ENCODE results near the gene APH1A. TPM values are rescaled to one million over a fixed set of nuclear protein-coding genes. Genes with fewer than 3 reads are reported as not detected.
A peak's percentile ranks its signal among the peaks of the same experiment; 100 is the strongest.

The APH1A gene
- total and polyA plus RNA-seq, 10 of the 15 experiments (the other 5 are each of a cell fraction or from before 2014, with no cell fraction given) = 6.7 to 130 (median 87.7) TPM

DNA sequence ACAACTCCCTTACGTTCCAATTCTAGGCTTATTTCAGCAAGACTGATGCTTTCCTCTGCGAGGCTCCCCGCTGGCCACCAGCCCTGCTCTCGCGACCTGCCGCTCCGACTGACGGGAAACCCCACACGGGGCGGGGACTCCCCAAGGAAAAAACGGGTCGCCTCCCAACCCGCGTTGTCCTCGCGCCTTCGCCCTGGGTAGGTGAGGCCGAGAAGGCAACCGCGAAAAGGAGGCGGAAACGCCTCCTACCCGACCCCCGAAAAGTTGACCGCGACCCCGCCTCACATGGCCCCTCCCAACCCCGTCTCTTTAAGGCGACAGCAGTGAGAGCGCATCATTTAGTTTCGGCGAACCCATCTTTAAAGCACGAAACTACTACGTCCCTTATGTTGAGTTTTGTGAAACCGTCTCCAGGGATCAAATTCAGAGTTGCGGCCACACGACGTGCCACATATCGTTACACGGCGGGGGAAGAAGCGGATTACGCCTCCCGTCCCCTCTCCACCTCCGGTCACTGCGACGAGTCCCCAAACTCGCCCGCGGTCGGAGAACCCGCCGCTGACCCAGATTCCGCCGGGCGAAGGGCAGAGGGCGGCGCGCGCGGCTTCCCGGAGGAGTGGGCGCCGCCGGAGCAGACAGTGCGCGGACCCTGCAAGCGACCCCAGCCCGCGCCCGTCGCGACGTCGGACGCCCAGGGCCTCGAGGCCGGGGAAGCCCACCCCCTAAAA, 34.1 kb downstream of the APH1A start (continued):
- TF ChIP-seq, protein P1, sequence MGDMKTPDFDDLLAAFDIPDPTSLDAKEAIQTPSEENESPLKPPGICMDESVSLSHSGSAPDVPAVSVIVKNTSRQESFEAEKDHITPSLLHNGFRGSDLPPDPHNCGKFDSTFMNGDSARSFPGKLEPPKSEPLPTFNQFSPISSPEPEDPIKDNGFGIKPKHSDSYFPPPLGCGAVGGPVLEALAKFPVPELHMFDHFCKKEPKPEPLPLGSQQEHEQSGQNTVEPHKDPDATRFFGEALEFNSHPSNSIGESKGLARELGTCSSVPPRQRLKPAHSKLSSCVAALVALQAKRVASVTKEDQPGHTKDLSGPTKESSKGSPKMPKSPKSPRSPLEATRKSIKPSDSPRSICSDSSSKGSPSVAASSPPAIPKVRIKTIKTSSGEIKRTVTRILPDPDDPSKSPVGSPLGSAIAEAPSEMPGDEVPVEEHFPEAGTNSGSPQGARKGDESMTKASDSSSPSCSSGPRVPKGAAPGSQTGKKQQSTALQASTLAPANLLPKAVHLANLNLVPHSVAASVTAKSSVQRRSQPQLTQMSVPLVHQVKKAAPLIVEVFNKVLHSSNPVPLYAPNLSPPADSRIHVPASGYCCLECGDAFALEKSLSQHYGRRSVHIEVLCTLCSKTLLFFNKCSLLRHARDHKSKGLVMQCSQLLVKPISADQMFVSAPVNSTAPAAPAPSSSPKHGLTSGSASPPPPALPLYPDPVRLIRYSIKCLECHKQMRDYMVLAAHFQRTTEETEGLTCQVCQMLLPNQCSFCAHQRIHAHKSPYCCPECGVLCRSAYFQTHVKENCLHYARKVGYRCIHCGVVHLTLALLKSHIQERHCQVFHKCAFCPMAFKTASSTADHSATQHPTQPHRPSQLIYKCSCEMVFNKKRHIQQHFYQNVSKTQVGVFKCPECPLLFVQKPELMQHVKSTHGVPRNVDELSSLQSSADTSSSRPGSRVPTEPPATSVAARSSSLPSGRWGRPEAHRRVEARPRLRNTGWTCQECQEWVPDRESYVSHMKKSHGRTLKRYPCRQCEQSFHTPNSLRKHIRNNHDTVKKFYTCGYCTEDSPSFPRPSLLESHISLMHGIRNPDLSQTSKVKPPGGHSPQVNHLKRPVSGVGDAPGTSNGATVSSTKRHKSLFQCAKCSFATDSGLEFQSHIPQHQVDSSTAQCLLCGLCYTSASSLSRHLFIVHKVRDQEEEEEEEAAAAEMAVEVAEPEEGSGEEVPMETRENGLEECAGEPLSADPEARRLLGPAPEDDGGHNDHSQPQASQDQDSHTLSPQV (IDR thresholded peaks at IDR 0.05) = no peak
- TF ChIP-seq HDAC6 (IDR thresholded peaks at IDR 0.05; ENCODE audit: unreplicated experiment) (no peak), RAD21 (IDR thresholded peaks at IDR 0.05; ENCODE audit: insufficient read depth, low read depth, low read length) (no peak), SIX5 (IDR thresholded peaks at IDR 0.05; ENCODE audit: low read depth, low read length, severe bottlenecking) (no peak), HCFC1 (IDR thresholded peaks at IDR 0.05; ENCODE audit: low read length) (peak; percentile 13; the same call in 1 of the 2 replicates), RUNX3 (IDR thresholded peaks at IDR 0.05; ENCODE audit: low read length) (peak; percentile 82), BCL11A (IDR thresholded peaks at IDR 0.05; ENCODE audit: low read depth, low read length) (peak; percentile 10; the same call in 1 of the 2 replicates), GATAD2B (conservative IDR thresholded peaks at IDR 0.05; ENCODE audit: low read depth) (peak; percentile 76), FOXK2 (IDR thresholded peaks at IDR 0.05) (no peak), RCOR1 (conservative IDR thresholded peaks at IDR 0.05; ENCODE audit: low read depth, low read length) (no peak), SMARCA5 (IDR thresholded peaks at IDR 0.05) (0 out of 2 replicates have a peak, but pooled peaks have one; percentile 70), TBL1XR1 (IDR thresholded peaks at IDR 0.05; ENCODE audit: low read depth, low read length) (peak; percentile 38; the same call in 1 of the 2 replicates), CHD1 (IDR thresholded peaks at IDR 0.05; ENCODE audit: low read depth, low read length) (0 out of 2 replicates have a peak, but pooled peaks have one; percentile 81), YBX1 (IDR thresholded peaks at IDR 0.05) (no peak), POU2F2 (IDR thresholded peaks at IDR 0.05; ENCODE audit: borderline replicate concordance, low read depth, low read length) (peak; percentile 87), RFX5 (IDR thresholded peaks at IDR 0.05; ENCODE audit: low read depth, low read length) (no peak)
- TF ChIP-seq, protein P2, sequence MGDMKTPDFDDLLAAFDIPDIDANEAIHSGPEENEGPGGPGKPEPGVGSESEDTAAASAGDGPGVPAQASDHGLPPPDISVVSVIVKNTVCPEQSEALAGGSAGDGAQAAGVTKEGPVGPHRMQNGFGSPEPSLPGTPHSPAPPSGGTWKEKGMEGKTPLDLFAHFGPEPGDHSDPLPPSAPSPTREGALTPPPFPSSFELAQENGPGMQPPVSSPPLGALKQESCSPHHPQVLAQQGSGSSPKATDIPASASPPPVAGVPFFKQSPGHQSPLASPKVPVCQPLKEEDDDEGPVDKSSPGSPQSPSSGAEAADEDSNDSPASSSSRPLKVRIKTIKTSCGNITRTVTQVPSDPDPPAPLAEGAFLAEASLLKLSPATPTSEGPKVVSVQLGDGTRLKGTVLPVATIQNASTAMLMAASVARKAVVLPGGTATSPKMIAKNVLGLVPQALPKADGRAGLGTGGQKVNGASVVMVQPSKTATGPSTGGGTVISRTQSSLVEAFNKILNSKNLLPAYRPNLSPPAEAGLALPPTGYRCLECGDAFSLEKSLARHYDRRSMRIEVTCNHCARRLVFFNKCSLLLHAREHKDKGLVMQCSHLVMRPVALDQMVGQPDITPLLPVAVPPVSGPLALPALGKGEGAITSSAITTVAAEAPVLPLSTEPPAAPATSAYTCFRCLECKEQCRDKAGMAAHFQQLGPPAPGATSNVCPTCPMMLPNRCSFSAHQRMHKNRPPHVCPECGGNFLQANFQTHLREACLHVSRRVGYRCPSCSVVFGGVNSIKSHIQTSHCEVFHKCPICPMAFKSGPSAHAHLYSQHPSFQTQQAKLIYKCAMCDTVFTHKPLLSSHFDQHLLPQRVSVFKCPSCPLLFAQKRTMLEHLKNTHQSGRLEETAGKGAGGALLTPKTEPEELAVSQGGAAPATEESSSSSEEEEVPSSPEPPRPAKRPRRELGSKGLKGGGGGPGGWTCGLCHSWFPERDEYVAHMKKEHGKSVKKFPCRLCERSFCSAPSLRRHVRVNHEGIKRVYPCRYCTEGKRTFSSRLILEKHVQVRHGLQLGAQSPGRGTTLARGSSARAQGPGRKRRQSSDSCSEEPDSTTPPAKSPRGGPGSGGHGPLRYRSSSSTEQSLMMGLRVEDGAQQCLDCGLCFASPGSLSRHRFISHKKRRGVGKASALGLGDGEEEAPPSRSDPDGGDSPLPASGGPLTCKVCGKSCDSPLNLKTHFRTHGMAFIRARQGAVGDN (IDR thresholded peaks at IDR 0.05) = peak; percentile 19
- TF ChIP-seq, protein P3, sequence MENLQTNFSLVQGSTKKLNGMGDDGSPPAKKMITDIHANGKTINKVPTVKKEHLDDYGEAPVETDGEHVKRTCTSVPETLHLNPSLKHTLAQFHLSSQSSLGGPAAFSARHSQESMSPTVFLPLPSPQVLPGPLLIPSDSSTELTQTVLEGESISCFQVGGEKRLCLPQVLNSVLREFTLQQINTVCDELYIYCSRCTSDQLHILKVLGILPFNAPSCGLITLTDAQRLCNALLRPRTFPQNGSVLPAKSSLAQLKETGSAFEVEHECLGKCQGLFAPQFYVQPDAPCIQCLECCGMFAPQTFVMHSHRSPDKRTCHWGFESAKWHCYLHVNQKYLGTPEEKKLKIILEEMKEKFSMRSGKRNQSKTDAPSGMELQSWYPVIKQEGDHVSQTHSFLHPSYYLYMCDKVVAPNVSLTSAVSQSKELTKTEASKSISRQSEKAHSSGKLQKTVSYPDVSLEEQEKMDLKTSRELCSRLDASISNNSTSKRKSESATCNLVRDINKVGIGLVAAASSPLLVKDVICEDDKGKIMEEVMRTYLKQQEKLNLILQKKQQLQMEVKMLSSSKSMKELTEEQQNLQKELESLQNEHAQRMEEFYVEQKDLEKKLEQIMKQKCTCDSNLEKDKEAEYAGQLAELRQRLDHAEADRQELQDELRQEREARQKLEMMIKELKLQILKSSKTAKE (IDR thresholded peaks at IDR 0.05; ENCODE audit: low read depth, poor library complexity, severe bottlenecking) = peak; percentile 23
